Colonic mucosa (tissue), 4 donors: ENCODE results near the gene EXO1. TPM values are rescaled to one million over a fixed set of nuclear protein-coding genes. Genes with fewer than 3 reads are reported as not detected.

Experiments used
- DNase-seq: peaks from one replicate; pipeline ENCODE4 v3.0.0-alpha.2; 2020
- H3K27ac ChIP-seq: fragments of 200-600 bp; one replicate; pipeline ENCODE4 v1.8.0; 2021
- H3K27me3 ChIP-seq: fragments of 200-600 bp; one replicate; pipeline ENCODE4 v1.8.0; 2021
- H3K36me3 ChIP-seq: fragments of 200-600 bp; one replicate; pipeline ENCODE4 v1.8.0; 2021
- H3K4me1 ChIP-seq: fragments of 200-600 bp; one replicate; pipeline ENCODE4 v1.8.0; 2021; ENCODE audit warnings: mild to moderate bottlenecking
- H3K4me3 ChIP-seq: fragments of 200-600 bp; one replicate; pipeline ENCODE4 v1.8.0; 2021
- H3K9ac ChIP-seq, 2 donors: one replicate each; pipeline ENCODE4 v1.7.0; 2013; ENCODE audit warnings: control low read depth in 2 of 2, low read depth in 2 of 2, low read length in 2 of 2
- H3K9me3 ChIP-seq: fragments of 200-600 bp; one replicate; pipeline ENCODE4 v1.8.0; 2021
- CTCF ChIP-seq: fragments of 200-600 bp; IDR thresholded peaks from one replicate; pipeline ENCODE4 v1.8.0; 2022; ENCODE audit warnings: antibody characterized with exemption, mild to moderate bottlenecking
- intact Hi-C: fragments of 100-400 bp; cut with DNase I; formaldehyde crosslinking; loops from one replicate; pipeline ENCODE4 v1.14.1; 2022
- total RNA-seq, 2 donors: library from RNA; stranded (reverse); fragmentation: NEBNext Ultra II Directional in 1 of 2; extraction: Animal tissue kit (Norgen Biotek cat#: 25700) in 1 of 2; gene quantifications; one replicate each; pipeline ENCODE4 v1.2.1, GENCODE V29; 2021
- donor health status: healthy.
- donor health status: DM: no; HTN: no; CAD: no.
- donor health status: DM: no; HTN: no; CAD: no.

Gene EXO1
- total RNA-seq, 2 donors from 2014 or later = 5.1 to 17.6 TPM

DNA sequence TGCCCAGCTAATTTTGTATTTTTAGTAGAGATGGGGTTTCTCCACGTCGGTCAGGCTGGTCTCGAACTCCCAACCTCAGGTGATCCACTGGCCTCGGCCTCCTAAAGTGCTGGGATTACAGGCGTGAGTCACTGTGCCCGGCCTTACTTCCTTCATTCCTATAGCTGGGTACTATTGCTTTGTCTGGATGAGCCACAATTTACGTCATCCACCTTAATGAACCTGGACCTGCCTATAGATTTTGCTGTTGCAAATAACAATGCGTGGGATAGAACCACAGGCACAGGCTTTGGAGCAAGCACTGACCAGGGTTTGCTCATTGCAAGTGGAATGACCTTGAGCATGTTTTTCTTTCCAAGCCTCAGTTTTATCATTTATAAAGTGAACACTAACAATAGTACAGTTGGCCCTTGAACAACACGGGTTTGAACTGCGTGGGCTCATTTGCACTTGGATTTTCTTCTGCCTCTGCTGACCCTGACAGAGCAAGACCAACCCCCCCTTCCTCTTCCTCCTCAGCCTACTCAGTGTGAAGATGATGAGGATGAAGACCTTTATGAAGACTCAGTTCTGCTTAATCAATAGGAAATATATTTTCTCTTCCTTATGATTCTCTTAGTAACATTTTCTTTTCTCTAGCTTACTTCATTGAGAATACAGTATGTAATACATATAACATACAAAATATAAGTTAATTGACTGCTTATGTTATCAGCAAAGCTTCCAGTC is 76.2 kb downstream of the EXO1 start:
- no peak for DNase-seq
- Histone ChIP-seq H3K27me3 (no peaks in the 10 kb centered on the region), H3K4me1 (no peaks in the 10 kb centered on the region), H3K36me3 (no peaks in the 10 kb centered on the region), H3K27ac (no peak overlapping the region), H3K4me3 (no peak overlapping the region), H3K9ac (no peak overlapping the region), H3K9me3 (no peaks in the 10 kb centered on the region)
- intact Hi-C loops = no loop called here
- TF ChIP-seq CTCF = no peak

DNA sequence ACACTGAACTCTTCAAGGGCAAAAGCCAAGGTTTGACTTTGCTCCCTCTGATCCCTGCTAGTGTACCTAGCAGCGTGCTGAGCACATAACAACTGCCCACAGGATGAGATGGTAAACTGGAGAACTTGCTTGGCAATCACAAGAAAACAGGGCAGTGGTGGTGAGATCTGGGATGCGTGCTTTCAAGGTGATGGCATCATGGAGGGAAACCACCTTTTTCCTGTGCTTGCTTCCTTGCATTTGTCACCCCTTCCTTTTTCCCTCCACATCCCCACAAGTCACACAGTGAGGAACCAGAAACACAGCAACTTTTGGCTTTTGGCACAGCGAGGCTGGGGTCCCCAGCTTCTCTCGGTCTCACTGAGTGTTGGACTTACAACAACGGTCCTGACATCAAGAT is 78.1 kb downstream of the EXO1 start:
- Histone ChIP-seq H3K27ac (no peak overlapping the region), H3K27me3 (no peaks in the 10 kb centered on the region), H3K4me3 (no peak overlapping the region), H3K36me3 (no peaks in the 10 kb centered on the region), H3K9me3 (no peaks in the 10 kb centered on the region), H3K4me1 (no peaks in the 10 kb centered on the region), H3K9ac (no peak overlapping the region)
- intact Hi-C loops = no loop called here
- DNase-seq = no peak
- no peak for TF ChIP-seq CTCF

GRCh38 chr1:241927321-241927720 is 79.3 kb downstream of the EXO1 start:
- Histone ChIP-seq H3K9ac (no peak overlapping the region), H3K27me3 (no peaks in the 10 kb centered on the region), H3K9me3 (no peaks in the 10 kb centered on the region), H3K36me3 (no peaks in the 10 kb centered on the region), H3K4me1 (no peaks in the 10 kb centered on the region), H3K4me3 (no peak overlapping the region), H3K27ac (no peak overlapping the region)
- intact Hi-C loops = no loop called here
- no peak for TF ChIP-seq CTCF
- no peak for DNase-seq

DNA sequence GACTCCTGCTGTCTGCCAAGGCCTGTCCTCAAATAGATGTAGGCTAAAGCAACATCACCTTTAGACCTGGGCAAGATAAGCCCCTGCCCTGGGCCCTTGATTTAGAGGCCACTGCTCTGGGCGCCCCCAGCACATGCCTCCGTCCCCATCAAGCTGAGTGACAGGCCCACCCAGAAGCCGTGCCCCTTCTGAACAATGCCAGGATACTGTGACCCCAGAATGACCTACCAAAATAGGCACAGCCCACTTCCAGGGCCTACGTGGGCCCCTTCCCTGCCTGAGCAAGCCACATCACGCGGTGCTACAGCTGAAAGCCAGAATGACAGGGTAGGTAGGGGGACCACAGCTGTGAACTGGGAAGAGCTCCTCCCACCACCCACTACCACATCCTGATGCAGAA is 84.8 kb downstream of the EXO1 start:
- H3K9me3 ChIP-seq = no peaks in the 10 kb centered on the region
- intact Hi-C loops = no loop called here
- no peaks in the 10 kb centered on the region for H3K4me1 ChIP-seq
- no peak for DNase-seq
- no peak for TF ChIP-seq CTCF
- no peaks in the 10 kb centered on the region for H3K36me3 ChIP-seq
- H3K27me3 ChIP-seq = no peaks in the 10 kb centered on the region
- no peak overlapping the region for H3K27ac ChIP-seq
- no peak overlapping the region for H3K9ac ChIP-seq
- no peak overlapping the region for H3K4me3 ChIP-seq

DNA sequence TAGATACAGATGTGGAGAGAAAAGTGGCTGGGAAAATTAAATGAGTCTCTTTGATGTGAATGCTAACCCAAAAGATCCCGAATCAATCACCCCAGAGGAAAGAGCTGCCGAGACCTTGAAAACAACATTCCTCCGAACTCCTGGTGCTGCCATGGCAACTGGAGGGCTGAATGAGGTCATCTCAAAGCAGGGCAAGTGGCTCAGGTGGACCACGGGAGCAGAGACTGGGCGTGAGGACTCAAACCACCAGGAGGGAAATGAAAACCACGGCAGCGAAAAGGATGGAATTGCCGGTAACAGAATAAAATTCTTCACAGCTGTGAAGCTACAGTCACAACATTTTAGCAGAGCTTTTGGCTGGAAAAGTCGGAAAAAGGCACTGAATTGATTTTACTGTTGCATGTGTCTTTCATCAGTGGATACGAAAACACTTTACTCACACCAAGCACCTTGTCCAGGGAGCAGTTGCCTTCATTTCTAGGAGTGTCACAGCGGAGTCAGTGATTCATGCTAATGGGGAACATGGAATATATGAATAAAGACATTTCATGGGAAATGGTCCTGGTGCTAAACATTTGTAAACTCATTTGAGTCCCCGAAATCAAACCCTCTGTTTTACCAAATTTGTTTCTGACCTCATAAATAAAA is 86.3 kb downstream of the EXO1 start:
- no peak overlapping the region for H3K4me3 ChIP-seq
- H3K9ac ChIP-seq = no peak overlapping the region
- H3K4me1 ChIP-seq = no peaks in the 10 kb centered on the region
- no peaks in the 10 kb centered on the region for H3K9me3 ChIP-seq
- H3K27me3 ChIP-seq = no peaks in the 10 kb centered on the region
- TF ChIP-seq CTCF = no peak
- intact Hi-C loops = no loop called here
- DNase-seq = no peak
- no peaks in the 10 kb centered on the region for H3K36me3 ChIP-seq
- H3K27ac ChIP-seq = no peak overlapping the region
